OCI-LY3 (cell line): ENCODE measurements around the gene NUDT19.

Experiments used
- H2AFZ ChIP-seq: fragments of 200-600, 300-600 bp; shearing (Covaris generic); 2 replicates; pipeline ENCODE4 v1.6.0; 2014; ENCODE audit warnings: antibody characterized with exemption, low read depth, low read length
- H3K27ac ChIP-seq: fragments of 200-600, 300-600 bp; sonication (generic); 2 replicates; pipeline ENCODE4 v1.5.1; 2014; ENCODE audit warnings: mild to moderate bottlenecking, low read length, moderate library complexity, mixed read lengths
- H3K27me3 ChIP-seq: fragments of 200-600, 300-600 bp; sonication (generic); 2 replicates; pipeline ENCODE4 v1.6.1; 2014; ENCODE audit warnings: low read depth, low read length, mixed read lengths
- H3K36me3 ChIP-seq: fragments of 200-600, 300-600 bp; sonication (generic); replicated peaks from 2 replicates; pipeline ENCODE3; 2014; ENCODE audit warnings: low read depth, low read length, mixed read lengths
- H3K4me1 ChIP-seq: fragments of 300-600, 200-600 bp; sonication (generic); 2 replicates; pipeline ENCODE4 v1.6.1; 2014; ENCODE audit warnings: low read length, mixed read lengths
- H3K4me2 ChIP-seq: fragments of 200-600, 300-600 bp; sonication (generic); 2 replicates; pipeline ENCODE4 v1.6.1; 2014; ENCODE audit warnings: low read length, mixed read lengths
- H3K4me3 ChIP-seq: fragments of 300-600, 200-600 bp; sonication (generic); 2 replicates; pipeline ENCODE4 v1.5.1; 2014; ENCODE audit warnings: antibody characterized with exemption, mild to moderate bottlenecking, low read length, moderate library complexity
- H3K79me2 ChIP-seq: fragments of 300-600, 200-600 bp; shearing (Covaris generic); 2 replicates; pipeline ENCODE4 v1.6.1; 2014; ENCODE audit warnings: mild to moderate bottlenecking, low read length, mixed read lengths
- H3K9ac ChIP-seq: fragments of 300-600, 200-600 bp; shearing (Covaris generic); 2 replicates; pipeline ENCODE4 v1.6.0; 2014; ENCODE audit warnings: mild to moderate bottlenecking, low read length, moderate library complexity
- H3K9me3 ChIP-seq: fragments of 200-600, 300-600 bp; shearing (Covaris generic); 2 replicates; pipeline ENCODE4 v1.6.1; 2014; ENCODE audit warnings: low read length, mixed read lengths; ENCODE audit not compliant: insufficient read depth
- H4K20me1 ChIP-seq: fragments of 200-600, 300-600 bp; sonication (generic); 2 replicates; pipeline ENCODE4 v1.6.1; 2016; ENCODE audit warnings: low read length, mixed read lengths; ENCODE audit not compliant: insufficient read depth
- EZH2phosphoT487 ChIP-seq: fragments of 200-600 bp; shearing (Covaris generic); IDR thresholded peaks from 2 replicates; pipeline ENCODE4 v1.6.1; 2018; ENCODE audit warnings: antibody characterized with exemption, mixed run types, low read depth
- TF ChIP-seq, protein P1 (sequence below): fragments of 200-600, 300-600 bp; sonication (generic); IDR thresholded peaks from 2 replicates; pipeline ENCODE4 v1.5.1; 2014; ENCODE audit warnings: antibody characterized with exemption, low read length, low read depth

The NUDT19 gene

DNA sequence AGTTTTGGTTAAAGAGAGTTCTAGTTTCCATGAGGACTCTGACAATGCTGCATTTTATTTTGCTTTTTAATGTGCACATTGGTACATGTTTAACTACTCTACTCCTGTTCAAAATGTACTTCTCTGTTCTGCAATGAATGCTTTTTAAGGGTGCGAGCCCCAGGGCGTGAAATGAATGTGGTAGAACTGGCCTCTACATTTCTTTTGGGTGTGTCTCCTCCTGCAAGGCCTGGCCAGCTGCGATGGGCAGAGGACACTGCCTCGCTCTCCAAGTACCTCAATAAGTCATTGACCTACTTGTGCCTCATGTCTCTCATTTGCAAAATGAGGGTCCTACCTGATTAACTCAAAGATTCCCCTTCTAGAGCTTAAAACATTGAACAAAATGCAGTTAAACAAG lies 9.3 kb upstream of the NUDT19 start:
- TF ChIP-seq EZH2phosphoT487, result no peak
- TF ChIP-seq, protein P1, sequence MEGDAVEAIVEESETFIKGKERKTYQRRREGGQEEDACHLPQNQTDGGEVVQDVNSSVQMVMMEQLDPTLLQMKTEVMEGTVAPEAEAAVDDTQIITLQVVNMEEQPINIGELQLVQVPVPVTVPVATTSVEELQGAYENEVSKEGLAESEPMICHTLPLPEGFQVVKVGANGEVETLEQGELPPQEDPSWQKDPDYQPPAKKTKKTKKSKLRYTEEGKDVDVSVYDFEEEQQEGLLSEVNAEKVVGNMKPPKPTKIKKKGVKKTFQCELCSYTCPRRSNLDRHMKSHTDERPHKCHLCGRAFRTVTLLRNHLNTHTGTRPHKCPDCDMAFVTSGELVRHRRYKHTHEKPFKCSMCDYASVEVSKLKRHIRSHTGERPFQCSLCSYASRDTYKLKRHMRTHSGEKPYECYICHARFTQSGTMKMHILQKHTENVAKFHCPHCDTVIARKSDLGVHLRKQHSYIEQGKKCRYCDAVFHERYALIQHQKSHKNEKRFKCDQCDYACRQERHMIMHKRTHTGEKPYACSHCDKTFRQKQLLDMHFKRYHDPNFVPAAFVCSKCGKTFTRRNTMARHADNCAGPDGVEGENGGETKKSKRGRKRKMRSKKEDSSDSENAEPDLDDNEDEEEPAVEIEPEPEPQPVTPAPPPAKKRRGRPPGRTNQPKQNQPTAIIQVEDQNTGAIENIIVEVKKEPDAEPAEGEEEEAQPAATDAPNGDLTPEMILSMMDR, result no peak
- H3K27ac ChIP-seq, result no peak overlapping the region
- H3K4me1 ChIP-seq, result 0 out of 2 replicates have a peak, but pooled peaks cover 3% of the 10 kb centered on the region
- no peaks in the 10 kb centered on the region for H3K79me2 ChIP-seq
- H3K9me3 ChIP-seq, result no peaks in the 10 kb centered on the region
- H2AFZ ChIP-seq, result no peak overlapping the region
- H3K36me3 ChIP-seq, result no peaks in the 10 kb centered on the region
- H3K27me3 ChIP-seq, result no peaks in the 10 kb centered on the region
- H3K4me3 ChIP-seq, result no peak overlapping the region
- no peak overlapping the region for H3K4me2 ChIP-seq
- no peak overlapping the region for H3K9ac ChIP-seq
- no peaks in the 10 kb centered on the region for H4K20me1 ChIP-seq

DNA sequence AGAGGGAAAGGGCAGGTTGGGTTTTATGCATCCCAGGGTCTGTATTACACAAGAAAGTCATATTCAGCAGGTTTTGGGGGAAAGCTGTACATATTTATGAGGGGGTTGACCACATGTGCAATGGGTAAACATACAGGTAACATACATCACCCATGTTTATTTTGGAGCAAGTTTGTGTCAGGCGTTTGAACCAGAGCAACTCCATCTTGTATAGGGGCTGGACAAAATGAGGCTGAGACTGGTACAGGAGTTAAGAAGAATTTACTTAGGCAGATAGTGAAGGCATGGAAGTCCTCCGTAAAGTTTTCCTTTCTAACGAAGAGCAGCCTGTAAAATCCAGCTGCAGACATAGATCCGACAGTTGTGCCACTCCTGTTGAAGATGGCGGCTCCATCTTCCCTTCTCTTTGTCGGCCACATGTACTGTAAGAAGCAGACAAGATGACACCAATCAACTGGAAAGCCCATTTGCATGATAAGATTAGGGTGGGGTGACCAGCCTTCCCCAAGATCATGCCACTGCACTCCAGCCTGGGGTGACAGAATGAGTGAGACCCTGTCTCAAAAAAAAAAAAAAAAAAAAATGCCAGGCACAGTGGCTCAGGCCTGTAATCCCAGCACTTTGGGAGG lies 4.7 kb upstream of the NUDT19 start:
- Histone ChIP-seq H3K79me2 (peaks cover 13% of the 10 kb centered on the region), H2AFZ (no peak overlapping the region), H3K9ac (no peak overlapping the region), H3K4me1 (peaks cover 11% of the 10 kb centered on the region), H4K20me1 (no peaks in the 10 kb centered on the region), H3K27me3 (no peaks in the 10 kb centered on the region), H3K9me3 (no peaks in the 10 kb centered on the region), H3K4me3 (no peak overlapping the region), H3K27ac (no peak overlapping the region), H3K36me3 (no peaks in the 10 kb centered on the region), H3K4me2 (no peak overlapping the region)
- no peak for TF ChIP-seq EZH2phosphoT487
- TF ChIP-seq, protein P1, result no peak

DNA sequence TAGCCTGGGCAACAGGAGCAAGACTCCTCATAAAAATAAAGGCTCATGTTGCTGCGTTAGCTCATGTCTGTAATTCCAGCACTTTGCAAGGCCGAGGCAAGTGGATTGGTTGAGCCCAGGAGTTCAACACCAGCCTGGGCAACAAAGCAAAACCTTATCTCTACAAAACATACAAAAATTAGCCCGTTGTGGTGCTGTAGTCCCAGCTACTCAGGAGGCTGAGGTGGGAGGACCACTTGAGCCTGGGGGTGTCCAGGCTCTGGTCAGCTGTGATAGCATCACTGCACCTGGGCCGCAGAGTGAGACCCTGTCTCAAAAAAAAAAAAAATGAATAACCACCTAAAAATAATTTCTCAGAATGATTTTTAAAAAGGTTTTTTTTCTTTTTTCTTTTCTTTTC lies 3.9 kb upstream of the NUDT19 start:
- Histone ChIP-seq H3K36me3 (peaks cover 1% of the 10 kb centered on the region), H3K4me1 (peaks cover 11% of the 10 kb centered on the region), H3K4me3 (no peak overlapping the region), H3K79me2 (peaks cover 20% of the 10 kb centered on the region), H3K27ac (no peak overlapping the region), H3K27me3 (no peaks in the 10 kb centered on the region), H3K4me2 (no peak overlapping the region), H4K20me1 (no peaks in the 10 kb centered on the region), H2AFZ (no peak overlapping the region), H3K9ac (no peak overlapping the region), H3K9me3 (no peaks in the 10 kb centered on the region)
- no peak for TF ChIP-seq EZH2phosphoT487
- TF ChIP-seq, protein P1, result no peak

DNA sequence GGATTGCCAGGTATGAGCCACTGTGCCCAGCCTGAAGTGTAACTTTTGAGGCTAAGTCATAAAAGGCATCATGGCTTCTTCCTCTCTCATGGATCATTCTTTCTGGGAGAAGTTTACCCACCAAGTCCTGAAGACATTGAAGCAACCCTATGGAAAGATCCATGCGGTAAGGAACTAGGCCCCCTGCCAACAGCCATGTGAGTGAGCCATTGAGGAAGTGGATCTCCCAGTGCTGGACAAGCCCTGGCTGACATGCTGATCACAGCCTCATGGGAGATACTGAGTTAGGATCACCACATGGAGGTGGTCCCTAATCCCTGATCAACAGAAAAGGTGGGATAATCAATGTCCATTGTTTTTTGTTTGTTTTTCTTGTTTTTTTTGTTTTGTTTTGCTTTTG lies 3.3 kb upstream of the NUDT19 start:
- Histone ChIP-seq H3K27me3 (no peaks in the 10 kb centered on the region), H4K20me1 (no peaks in the 10 kb centered on the region), H3K4me3 (no peak overlapping the region), H3K9me3 (no peaks in the 10 kb centered on the region), H3K27ac (no peak overlapping the region), H3K9ac (no peak overlapping the region), H2AFZ (no peak overlapping the region), H3K4me2 (no peak overlapping the region), H3K36me3 (peaks cover 3% of the 10 kb centered on the region), H3K79me2 (peaks cover 26% of the 10 kb centered on the region), H3K4me1 (peaks cover 17% of the 10 kb centered on the region)
- no peak for TF ChIP-seq EZH2phosphoT487
- TF ChIP-seq, protein P1, result no peak
